ENCODE measurements around the gene SUV39H1.

- no peak for TF ChIP-seq CTCF (IDR thresholded peaks at IDR 0.05; ENCODE audit: low read length)
- no peak for TF ChIP-seq EZH2 (optimal IDR thresholded peaks at IDR 0.05; ENCODE audit: low read depth, low read length)
- TF ChIP-seq EZH2phosphoT487 (IDR thresholded peaks at IDR 0.05; ENCODE audit: low read length): no peak
Measured at GRCh38 chrX:48677516-48677915, 19.0 kb upstream of the SUV39H1 start.
